Measurements from ENCODE around the gene CYP4F2.

GRCh38 chr19:15846923-15847322 is 51.0 kb downstream of the CYP4F2 start:
- TF ChIP-seq POLR2A (IDR thresholded peaks at IDR 0.05; ENCODE audit: low read depth, low read length) (no peak), BCLAF1 (IDR thresholded peaks at IDR 0.05) (no peak), CTCF (IDR thresholded peaks at IDR 0.05 in 2 of 3, conservative IDR thresholded peaks at IDR 0.05 in 1 of 3; ENCODE audit: control insufficient read depth in 2 of 3, extremely low read depth in 1 of 3, insufficient read depth in 1 of 3, low read depth in 3 of 3, low read length in 3 of 3) (no peak), JUND (IDR thresholded peaks at IDR 0.05; ENCODE audit: low read depth, low read length) (no peak), KDM1A (IDR thresholded peaks at IDR 0.05; ENCODE audit: borderline replicate concordance) (no peak), BCL11A (IDR thresholded peaks at IDR 0.05; ENCODE audit: low read depth, low read length) (no peak), POLR2AphosphoS5 (IDR thresholded peaks at IDR 0.05; ENCODE audit: low read length) (no peak), KAT2A (conservative IDR thresholded peaks at IDR 0.05; ENCODE audit: control insufficient read depth, low read depth, low read length) (no peak)

Data from GM12878 (cell line).